Pulmonary artery endothelial cell (primary cell): Measurements from ENCODE around the gene C22orf39. TPM values are rescaled to one million over a fixed set of nuclear protein-coding genes. Genes with fewer than 3 reads are reported as not detected.

Experiments
- DNase-seq: peaks from one replicate; pipeline ENCODE4 v3.0.0-alpha.2; 2011; ENCODE audit warnings: low read depth, low spot score
- total RNA-seq: library from RNA; depleted of rRNA; stranded (reverse); fragments of >200 nt; gene quantifications from 2 replicates; pipeline ENCODE4 v1.2.3, GENCODE V29; 2014

C22orf39 gene
- total RNA-seq, 1 donor from 2014 or later = 21.4 TPM

GRCh38 chr22:19477321-19478044 is 30.0 kb upstream of the C22orf39 start:
- DNase-seq = no peak

DNA sequence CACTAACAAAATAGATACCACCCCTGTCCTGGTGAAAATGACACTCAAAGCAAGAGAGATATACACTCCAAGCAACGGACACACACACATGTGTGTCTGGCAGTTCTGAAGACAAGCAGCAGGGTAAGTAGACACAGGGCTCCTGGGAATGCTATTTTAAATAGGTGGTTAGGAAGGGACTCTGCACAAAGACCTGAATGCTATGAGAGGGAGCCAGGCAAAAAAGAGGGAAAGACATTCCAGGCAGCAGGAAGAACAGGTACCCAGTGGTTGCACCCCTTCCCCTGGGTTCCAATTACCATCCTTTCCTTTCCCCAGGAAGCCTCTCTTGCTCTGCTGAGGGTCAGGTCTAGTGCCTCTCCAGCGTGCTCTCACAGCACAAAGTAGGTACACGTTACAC is 28.5 kb upstream of the C22orf39 start:
- no peak for DNase-seq

GRCh38 chr22:19473578-19473977 is 26.1 kb upstream of the C22orf39 start:
- DNase-seq = no peak

- no peak for DNase-seq
Measured at GRCh38 chr22:19472233-19472632, 24.7 kb upstream of the C22orf39 start.

GRCh38 chr22:19471572-19471971 is 24.1 kb upstream of the C22orf39 start:
- no peak for DNase-seq

DNA sequence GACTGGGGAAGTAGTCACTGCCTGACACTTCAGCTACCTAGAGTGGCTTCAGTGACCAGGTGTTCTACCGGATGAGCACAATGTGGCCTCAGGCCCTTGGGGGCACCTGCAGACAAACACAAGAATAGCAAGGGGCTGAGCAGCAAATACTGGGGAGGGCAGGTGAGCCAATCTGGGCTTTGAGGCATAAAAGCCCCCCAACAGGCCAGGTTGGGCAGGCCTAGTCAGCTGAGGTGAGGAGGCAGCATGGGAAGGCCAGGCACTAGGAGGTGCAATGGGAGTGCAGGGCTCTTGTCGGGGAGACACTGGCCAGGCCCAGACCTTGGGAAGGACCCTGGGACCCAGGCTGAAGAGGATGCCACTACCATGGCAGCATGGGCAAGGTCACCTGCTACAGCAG is 22.5 kb upstream of the C22orf39 start:
- no peak for DNase-seq

DNA sequence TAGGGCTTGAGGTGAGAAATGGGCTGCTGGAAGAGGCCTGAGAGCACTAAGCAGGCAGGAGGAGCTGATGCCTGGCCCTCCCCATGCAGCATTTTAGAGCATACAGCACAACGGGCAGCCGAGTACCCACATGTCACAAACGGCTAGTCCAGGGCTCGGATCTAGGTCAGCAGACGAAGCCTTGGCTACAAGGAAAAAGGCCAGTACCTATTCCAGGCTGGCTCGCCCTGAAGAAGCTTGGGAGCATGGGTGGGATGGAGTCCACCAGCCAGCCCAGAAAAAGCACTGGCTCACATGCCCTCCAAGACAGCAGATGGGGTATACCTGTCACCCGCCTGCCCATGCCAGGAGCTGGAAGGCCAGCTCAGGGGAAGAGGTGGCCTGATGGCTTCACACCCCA is 21.9 kb upstream of the C22orf39 start:
- DNase-seq = no peak

- no peak for DNase-seq
Measured at GRCh38 chr22:19467912-19468311, 20.4 kb upstream of the C22orf39 start.

GRCh38 chr22:19466848-19467752 is 19.6 kb upstream of the C22orf39 start:
- DNase-seq = no peak

- no peak for DNase-seq
Measured at GRCh38 chr22:19466126-19466716, 18.7 kb upstream of the C22orf39 start.

GRCh38 chr22:19464975-19465374 is 17.5 kb upstream of the C22orf39 start:
- no peak for DNase-seq

DNA sequence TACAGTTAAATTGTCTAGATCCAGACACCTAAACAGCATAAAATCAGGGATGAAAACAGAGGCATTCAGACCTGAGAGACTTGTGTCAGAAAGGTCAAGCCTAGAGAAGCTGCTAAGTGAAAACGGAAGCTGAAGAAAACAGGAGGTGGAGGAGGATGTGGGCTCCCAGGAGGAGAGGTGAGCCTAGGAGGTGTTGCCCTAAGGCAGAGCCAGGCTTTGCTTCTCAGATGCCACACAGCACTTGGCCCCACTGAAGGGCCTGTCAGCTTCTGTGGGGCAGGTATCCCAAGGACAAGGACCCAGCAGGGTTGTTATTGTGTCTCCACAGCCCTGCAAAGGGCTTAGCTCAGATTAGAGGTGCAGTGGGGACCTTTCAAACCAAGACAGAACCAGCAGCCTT is 17.0 kb upstream of the C22orf39 start:
- no peak for DNase-seq

DNA sequence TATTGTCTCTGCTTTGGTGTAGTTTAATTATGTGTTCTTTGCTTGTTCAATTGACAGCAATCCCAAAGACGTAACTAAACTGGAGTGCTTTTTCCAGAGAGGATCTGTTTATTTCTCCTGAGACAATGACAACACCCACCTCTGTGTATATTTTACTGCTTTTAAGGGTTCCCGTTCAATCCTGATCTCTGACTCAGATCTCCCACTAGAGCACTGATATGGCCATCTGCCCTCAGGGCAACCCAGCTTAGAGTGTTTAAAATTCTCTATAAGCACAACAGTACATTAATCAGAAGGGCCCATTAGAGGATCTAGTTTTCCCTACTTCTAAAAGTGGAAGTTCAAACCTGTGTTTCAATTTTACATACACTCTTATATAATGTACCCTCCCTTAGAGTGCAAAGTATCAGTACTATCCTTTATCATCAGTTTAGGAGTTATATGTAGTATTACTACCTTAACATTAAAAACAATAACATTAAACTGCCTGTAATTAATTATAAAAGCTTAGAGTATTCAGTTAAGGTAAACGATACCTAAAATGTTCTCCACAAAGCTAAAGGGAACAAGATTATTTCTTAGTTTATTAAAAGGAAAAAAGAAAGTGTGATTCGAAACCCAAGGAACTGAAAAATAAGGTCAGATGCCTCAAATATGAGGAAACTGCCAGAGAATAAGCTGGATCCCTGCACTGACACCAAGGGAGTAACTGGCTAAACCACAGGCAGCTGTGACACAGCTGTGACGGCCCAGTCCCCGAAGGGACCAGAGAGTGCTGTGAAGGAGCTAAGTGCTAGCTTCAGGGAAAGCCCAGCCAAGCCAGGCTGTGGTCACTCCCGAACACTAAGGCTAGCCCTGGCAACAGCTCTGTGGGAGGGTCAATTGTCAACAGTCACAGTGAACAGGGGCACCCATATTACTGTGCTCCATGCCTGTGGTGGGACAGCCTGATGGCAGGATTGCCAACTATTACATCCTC is 16.3 kb upstream of the C22orf39 start:
- DNase-seq = no peak

- DNase-seq = no peak
Measured at GRCh38 chr22:19463008-19463407, 15.5 kb upstream of the C22orf39 start.

DNA sequence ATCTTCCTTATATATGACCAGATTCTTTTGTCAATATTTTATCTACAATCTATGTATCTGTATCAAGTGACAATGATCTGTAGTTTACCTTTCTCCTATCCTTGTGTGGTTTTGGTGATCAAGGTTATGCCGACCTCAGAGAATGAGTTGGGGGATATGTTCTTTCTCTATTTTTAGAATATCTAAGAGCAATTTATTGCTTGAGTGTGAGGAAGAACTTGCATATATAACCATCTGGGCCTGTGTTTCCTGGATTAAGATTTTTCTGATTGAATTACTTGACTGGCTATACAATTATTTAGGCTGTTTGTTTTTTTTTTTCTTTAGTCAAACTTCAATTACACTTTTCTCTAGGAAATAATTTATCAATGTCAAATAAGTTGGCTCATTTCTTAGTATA is 14.0 kb upstream of the C22orf39 start:
- no peak for DNase-seq

DNA sequence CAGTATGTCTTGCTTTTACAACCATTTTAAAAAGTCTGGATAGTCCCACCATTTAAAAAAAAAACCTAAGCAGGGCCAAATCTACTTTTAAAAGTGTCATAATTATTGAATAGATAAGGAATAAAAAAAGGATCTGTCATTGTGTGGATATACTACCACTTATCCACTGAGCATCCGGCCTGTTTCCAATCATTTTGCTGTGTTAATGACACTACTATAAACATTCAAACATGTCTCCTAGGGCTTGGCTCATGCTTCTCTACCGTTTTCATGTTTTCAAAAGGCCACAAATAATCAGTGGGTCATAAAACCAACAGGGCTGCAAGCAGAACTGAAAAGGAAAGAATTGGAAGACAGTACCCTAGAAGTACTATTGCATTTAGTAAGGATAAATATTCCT is 12.5 kb upstream of the C22orf39 start:
- no peak for DNase-seq

DNA sequence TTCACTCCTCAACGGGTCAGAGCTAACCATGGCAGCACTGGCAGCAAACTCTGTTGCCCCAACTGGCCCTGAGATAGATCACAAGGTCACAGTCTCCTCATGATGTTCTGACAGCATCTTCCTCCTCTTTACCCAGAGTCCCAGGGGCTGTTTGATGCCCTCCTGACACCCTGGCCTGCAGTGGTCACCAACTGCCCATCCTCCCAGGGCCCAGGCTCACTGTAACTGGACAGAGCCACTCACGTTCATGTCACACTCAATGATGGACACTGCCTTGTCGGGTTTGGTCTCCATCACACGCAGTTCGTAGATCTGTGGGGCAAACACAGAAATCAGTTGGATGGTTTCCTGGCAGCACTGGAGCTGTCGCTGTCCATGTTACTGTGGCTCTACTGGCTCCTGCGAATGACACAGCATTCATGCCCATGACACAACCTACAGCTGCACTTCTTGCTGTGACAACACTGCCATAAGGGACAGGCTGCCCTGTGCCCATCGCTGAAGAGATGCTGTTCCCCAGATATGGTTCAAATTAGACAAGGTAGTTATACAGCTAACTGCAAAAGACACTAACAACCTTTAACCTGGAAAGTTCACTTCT is 10.4 kb upstream of the C22orf39 start:
- DNase-seq = no peak

DNA sequence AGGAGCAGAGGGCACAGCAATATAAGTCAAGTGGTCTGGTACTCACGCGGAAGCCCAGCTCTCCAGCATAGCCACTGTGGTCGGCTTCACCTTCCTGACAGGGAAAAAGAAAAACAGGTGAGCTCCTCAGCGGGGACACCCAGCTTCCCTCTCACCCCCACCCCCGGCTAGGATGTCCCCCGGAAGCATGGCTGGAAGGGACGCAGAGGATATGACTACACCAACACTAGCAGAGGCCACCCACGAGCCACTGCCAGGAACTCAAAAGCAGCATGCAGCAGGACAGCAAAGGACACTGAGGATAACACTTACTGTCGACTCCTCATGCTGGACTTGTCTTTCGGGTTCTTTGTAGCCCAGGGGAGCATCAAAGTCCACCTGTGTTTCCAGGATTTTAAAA is 9.0 kb upstream of the C22orf39 start:
- no peak for DNase-seq

- no peak for DNase-seq
Measured at GRCh38 chr22:19455585-19456370, 8.3 kb upstream of the C22orf39 start.

- DNase-seq = no peak
Measured at GRCh38 chr22:19455033-19455432, 7.5 kb upstream of the C22orf39 start.
